ENCODE results near the gene EIF6. TPM values are rescaled to one million over a fixed set of nuclear protein-coding genes. Genes with fewer than 3 reads are reported as not detected.

The EIF6 gene
- total and polyA plus RNA-seq, 2 donors (not counting 1 experiment from before 2014, with no cell fraction given), result 74.1 to 81.2 TPM

DNA sequence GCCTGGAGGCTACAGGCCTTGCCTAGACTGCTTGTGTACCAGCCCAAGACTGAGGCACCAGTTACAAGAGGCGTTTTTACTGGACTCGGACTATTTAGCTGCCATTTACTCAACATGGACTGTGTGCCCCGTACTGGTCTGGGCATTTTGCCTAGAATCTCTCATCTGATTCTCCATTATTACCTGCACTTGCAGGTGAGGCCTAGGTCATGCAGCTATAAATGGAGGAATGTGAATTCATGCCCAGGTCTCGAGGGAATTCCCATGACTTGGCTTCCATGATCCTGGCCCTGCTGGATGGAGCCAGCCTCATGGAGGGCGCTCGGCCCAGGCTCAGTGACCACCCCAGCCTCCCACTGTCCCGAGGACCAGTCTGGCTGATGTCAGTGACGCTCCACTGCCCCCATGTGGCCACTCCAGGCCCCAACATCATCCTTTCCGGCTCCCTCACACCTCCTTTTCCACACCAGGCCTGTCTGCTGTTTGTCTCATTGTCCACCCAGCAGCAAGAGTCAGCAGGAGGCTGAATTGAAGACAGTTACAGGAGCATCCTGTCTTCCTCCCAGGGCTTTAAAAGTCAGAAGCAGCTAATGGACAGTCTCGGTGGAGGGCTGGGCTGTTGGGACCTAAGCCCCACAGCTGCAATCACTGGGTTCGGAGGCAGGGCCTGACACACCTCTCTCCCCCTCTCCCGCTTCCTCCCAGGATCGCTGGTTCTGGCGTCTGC, 15.4 kb downstream of the EIF6 start:
- Histone ChIP-seq H3K27ac (ENCODE audit: low read length in 2 of 2) (no peak overlapping the region), H3K27me3 (replicated peaks in 1 of 4; ENCODE audit: control extremely low read depth in 1 of 4, control insufficient read depth in 3 of 4, insufficient read depth in 4 of 4, low read length in 3 of 4) (no peaks in the 10 kb centered on the region), H3K9me3 (ENCODE audit: control extremely low read depth in 1 of 3, control insufficient read depth in 2 of 3, insufficient read depth in 1 of 3, low read length in 2 of 3) (no peaks in the 10 kb centered on the region), H3K4me3 (ENCODE audit: control extremely low read depth in 1 of 5, extremely low read depth in 1 of 5, insufficient read depth in 1 of 5, low read depth in 2 of 5, low read length in 4 of 5) (no peak overlapping the region), H4K20me1 (ENCODE audit: control insufficient read depth, insufficient read depth, low read length, poor library complexity, severe bottlenecking) (peaks cover 18% of the 10 kb centered on the region), H3K36me3 (replicated peaks in 1 of 2; ENCODE audit: control extremely low read depth in 1 of 2, control insufficient read depth in 1 of 2, extremely low read depth in 1 of 2, insufficient read depth in 2 of 2, low read length in 1 of 2) (peaks cover 0 to 46% of the 10 kb centered on the region in 2 experiments), H3K79me2 (ENCODE audit: control insufficient read depth, insufficient read depth, low read length) (peaks cover 54% of the 10 kb centered on the region), H3K4me2 (replicated peaks; ENCODE audit: low read depth, low read length, poor library complexity, severe bottlenecking) (no peak overlapping the region), H2AFZ (ENCODE audit: insufficient read depth, low read depth, low read length, poor library complexity, severe bottlenecking) (no peak overlapping the region), H3K9ac (ENCODE audit: low read length) (no peak overlapping the region), H3K4me1 (ENCODE audit: control insufficient read depth in 2 of 2, insufficient read depth in 2 of 2, low read length in 2 of 2) (no peaks in the 10 kb centered on the region)
- ATAC-seq (ENCODE audit: low read depth), result peak; percentile 65
- Mint-ChIP-seq H3K27ac (no peak overlapping the region), H3K4me1 (peaks cover 1% of the 10 kb centered on the region), H3K9me3 (ENCODE audit: insufficient read depth) (no peaks in the 10 kb centered on the region), H3K27me3 (no peaks in the 10 kb centered on the region), H3K4me3 (no peak overlapping the region)
- POLR2A ChIA-PET, result no interaction called here
- CTCF ChIA-PET, result interaction anchor here (0.6 to 1.9 kb wide), 5 partner anchors 11 to 1949 kb away, joined by 3 to 12 read pairs (median 4); no protein-coding TSS in a partner anchor
- 78% methylated on average over 14 of the region's 14 CpGs for WGBS (ENCODE audit: insufficient coverage)
- peak; percentile 55 for DNase-seq
- intact Hi-C loops (cut with micrococcal nuclease), result no loop called here
- TF ChIP-seq CTCF (IDR thresholded peaks at IDR 0.05) (peak; percentile 65), EZH2 (IDR thresholded peaks at IDR 0.05; ENCODE audit: borderline replicate concordance, insufficient read depth, low read depth, low read length, poor library complexity, severe bottlenecking) (no peak)

DNA sequence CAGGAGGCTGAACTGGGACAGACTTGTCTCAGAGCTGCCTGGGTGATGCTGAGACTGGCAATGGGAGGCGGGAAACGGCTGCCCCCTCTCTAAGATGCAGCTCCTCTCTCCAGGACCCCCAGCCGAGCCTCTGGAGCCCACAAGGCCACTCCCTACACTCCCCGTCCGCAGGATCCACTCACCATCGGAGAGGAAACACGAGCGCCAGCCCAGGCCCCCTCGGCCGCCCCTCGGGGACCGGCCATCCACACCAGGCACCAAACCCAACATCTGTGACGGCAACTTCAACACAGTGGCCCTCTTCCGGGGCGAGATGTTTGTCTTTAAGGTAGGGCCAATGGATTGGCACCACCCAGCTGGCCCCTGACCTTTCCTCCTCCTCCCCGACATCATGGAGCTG, 17.5 kb downstream of the EIF6 start:
- H3K4me1 Mint-ChIP-seq, result no peaks in the 10 kb centered on the region
- H3K79me2 ChIP-seq (ENCODE audit: control insufficient read depth, insufficient read depth, low read length), result peaks cover 59% of the 10 kb centered on the region
- intact Hi-C loops (cut with micrococcal nuclease), result no loop called here
- no peak overlapping the region for H3K4me3 Mint-ChIP-seq
- ChIA-PET POLR2A (no interaction called here), CTCF (no interaction called here)
- H3K9me3 Mint-ChIP-seq (ENCODE audit: insufficient read depth), result no peaks in the 10 kb centered on the region
- TF ChIP-seq CTCF (IDR thresholded peaks at IDR 0.05) (no peak), EZH2 (IDR thresholded peaks at IDR 0.05; ENCODE audit: borderline replicate concordance, insufficient read depth, low read depth, low read length, poor library complexity, severe bottlenecking) (no peak)
- H3K9me3 ChIP-seq (ENCODE audit: control extremely low read depth in 1 of 3, control insufficient read depth in 2 of 3, insufficient read depth in 1 of 3, low read length in 2 of 3), result no peaks in the 10 kb centered on the region
- H3K4me1 ChIP-seq (ENCODE audit: control insufficient read depth in 2 of 2, insufficient read depth in 2 of 2, low read length in 2 of 2), result no peaks in the 10 kb centered on the region
- H2AFZ ChIP-seq (ENCODE audit: insufficient read depth, low read depth, low read length, poor library complexity, severe bottlenecking), result no peak overlapping the region
- no peaks in the 10 kb centered on the region for H3K27me3 ChIP-seq (replicated peaks in 1 of 4; ENCODE audit: control extremely low read depth in 1 of 4, control insufficient read depth in 3 of 4, insufficient read depth in 4 of 4, low read length in 3 of 4)
- DNase-seq (no peak), ATAC-seq (ENCODE audit: low read depth) (no peak)
- no peak overlapping the region for H3K4me3 ChIP-seq (ENCODE audit: control extremely low read depth in 1 of 5, extremely low read depth in 1 of 5, insufficient read depth in 1 of 5, low read depth in 2 of 5, low read length in 4 of 5)
- no peak overlapping the region for H3K27ac Mint-ChIP-seq
- WGBS (ENCODE audit: insufficient coverage), result 97% methylated on average over 15 of the region's 16 CpGs
- H4K20me1 ChIP-seq (ENCODE audit: control insufficient read depth, insufficient read depth, low read length, poor library complexity, severe bottlenecking), result peaks cover 26% of the 10 kb centered on the region
- H3K9ac ChIP-seq (ENCODE audit: low read length), result no peak overlapping the region
- H3K36me3 ChIP-seq (replicated peaks in 1 of 2; ENCODE audit: control extremely low read depth in 1 of 2, control insufficient read depth in 1 of 2, extremely low read depth in 1 of 2, insufficient read depth in 2 of 2, low read length in 1 of 2), result peaks cover 0 to 51% of the 10 kb centered on the region in 2 experiments
- H3K27ac ChIP-seq (ENCODE audit: low read length in 2 of 2), result no peak overlapping the region
- H3K27me3 Mint-ChIP-seq, result no peaks in the 10 kb centered on the region
- H3K4me2 ChIP-seq (replicated peaks; ENCODE audit: low read depth, low read length, poor library complexity, severe bottlenecking), result no peak overlapping the region

All from B cell (primary cell).